Suprapubic skin (tissue), 4 donors: Measurements from ENCODE around the gene ESF1.

ENCODE experiments used
- CTCF ChIP-seq, 2 donors: fragments of 200-600 bp in 1 of 2; fragments of 450-650 bp in 1 of 2; sonication (generic) in 1 of 2; IDR thresholded peaks; one replicate each; pipeline ENCODE4 v1.5.1; 2016 to 2019; ENCODE audit warnings: antibody characterized with exemption in 2 of 2, mild to moderate bottlenecking in 1 of 2, moderate library complexity in 1 of 2
- EP300 ChIP-seq: sonication (generic); formaldehyde crosslinking; IDR thresholded peaks from one replicate; pipeline ENCODE4 v1.6.1; 2017; ENCODE audit warnings: antibody characterized with exemption
- POLR2AphosphoS5 ChIP-seq, 3 donors: sonication (generic); formaldehyde crosslinking; IDR thresholded peaks; one replicate each; pipeline ENCODE4 v1.6.1; 2017; ENCODE audit warnings: antibody characterized with exemption in 3 of 3

- TF ChIP-seq POLR2AphosphoS5 (IDR thresholded peaks at IDR 0.05), result no peak
- no peak for TF ChIP-seq CTCF (IDR thresholded peaks at IDR 0.05)
- no peak for TF ChIP-seq EP300
These were observed 61.7 kb downstream of the ESF1 start for GRCh38 chr20:13723011-13723410.
